A673 (cell line): Measurements from ENCODE around the gene GALNT16. TPM values are rescaled to one million over a fixed set of nuclear protein-coding genes. Genes with fewer than 3 reads are reported as not detected.

Source experiments
- BruUV-seq: library from RNA; stranded (reverse); fragments of 400-500 nt; replicated peaks from 2 replicates; lab custom pipeline; 2021; lab: Mats Ljungman, UMichigan
- CTCF ChIA-PET: fragments of 300-600 bp; sonication (Branson Sonifier 250); formaldehyde crosslinking; loops from one replicate; lab custom pipeline; 2022; ENCODE audit warnings: antibody characterized with exemption; lab: Charles Lee
- POLR2A ChIA-PET: fragments of 300-600 bp; sonication (Branson Sonifier 250); formaldehyde crosslinking; loops from one replicate; lab custom pipeline; 2022; ENCODE audit warnings: antibody characterized with exemption; ENCODE audit not compliant: low non-redundant PET; lab: Charles Lee
- DNase-seq: peaks from one replicate; pipeline ENCODE4 v3.0.0-alpha.2; 2015; ENCODE audit warnings: low spot score
- H3K27ac ChIP-seq: fragments of 200-600 bp; sonication (generic); 2 replicates; pipeline ENCODE4 v1.5.1; 2016; ENCODE audit warnings: mixed run types, low read depth, mild to moderate bottlenecking, mixed read lengths, antibody characterized with exemption, low read length; ENCODE audit not compliant: poor library complexity, severe bottlenecking
- H3K27me3 ChIP-seq: fragments of 200-600 bp; sonication (generic); replicated peaks from 2 replicates; pipeline ENCODE4 v1.6.1; 2017; ENCODE audit warnings: mixed run types, low read depth, mild to moderate bottlenecking, mixed read lengths, antibody characterized with exemption, low read length; ENCODE audit not compliant: insufficient read depth, poor library complexity
- H3K36me3 ChIP-seq: fragments of 200-600 bp; sonication (generic); 2 replicates; pipeline ENCODE4 v1.6.1; 2016; ENCODE audit warnings: mixed run types, mild to moderate bottlenecking, mixed read lengths, antibody characterized with exemption, low read length; ENCODE audit not compliant: insufficient read depth, poor library complexity, severe bottlenecking
- H3K4me1 ChIP-seq: fragments of 200-600 bp; sonication (generic); 2 replicates; pipeline ENCODE4 v1.6.1; 2017; ENCODE audit warnings: mixed run types, mild to moderate bottlenecking, mixed read lengths, antibody characterized with exemption, low read length; ENCODE audit not compliant: insufficient read depth, poor library complexity, severe bottlenecking
- H3K4me3 ChIP-seq: fragments of 200-600 bp; sonication (generic); 2 replicates; pipeline ENCODE4 v1.5.1; 2016; ENCODE audit warnings: low read depth, mixed run types, mild to moderate bottlenecking, mixed read lengths, low read length; ENCODE audit not compliant: poor library complexity, severe bottlenecking
- H3K9me3 ChIP-seq: fragments of 200-600 bp; sonication (generic); 2 replicates; pipeline ENCODE4 v1.6.1; 2016; ENCODE audit warnings: mixed run types, low read depth, mild to moderate bottlenecking, mixed read lengths, antibody characterized with exemption, low read length; ENCODE audit not compliant: poor library complexity, severe bottlenecking
- CTCF ChIP-seq: fragments of 300-800, 200-600 bp; sonication (generic); conservative IDR thresholded peaks from 2 replicates; pipeline ENCODE4 v1.5.1; 2017; ENCODE audit warnings: low read depth, mild to moderate bottlenecking, antibody characterized with exemption, low read length, moderate library complexity, mixed read lengths
- EZH2 ChIP-seq: fragments of 200-600 bp; sonication (generic); IDR thresholded peaks from 2 replicates; pipeline ENCODE4 v1.6.1; 2017; ENCODE audit warnings: borderline replicate concordance, low read depth, mild to moderate bottlenecking, mixed read lengths, antibody characterized with exemption, low read length; ENCODE audit not compliant: poor library complexity, severe bottlenecking
- intact Hi-C: fragments of 100-400 bp; cut with micrococcal nuclease; formaldehyde crosslinking; loops from one replicate; pipeline ENCODE4 v1.10.0; 2022; ENCODE audit not compliant: unreplicated experiment
- total RNA-seq: library from RNA; stranded (reverse); gene quantifications from 2 replicates; pipeline ENCODE4 v1.2.3, GENCODE V29; 2021

Gene GALNT16
- total RNA-seq, 1 experiment from 2014 or later = 0.32 TPM

DNA sequence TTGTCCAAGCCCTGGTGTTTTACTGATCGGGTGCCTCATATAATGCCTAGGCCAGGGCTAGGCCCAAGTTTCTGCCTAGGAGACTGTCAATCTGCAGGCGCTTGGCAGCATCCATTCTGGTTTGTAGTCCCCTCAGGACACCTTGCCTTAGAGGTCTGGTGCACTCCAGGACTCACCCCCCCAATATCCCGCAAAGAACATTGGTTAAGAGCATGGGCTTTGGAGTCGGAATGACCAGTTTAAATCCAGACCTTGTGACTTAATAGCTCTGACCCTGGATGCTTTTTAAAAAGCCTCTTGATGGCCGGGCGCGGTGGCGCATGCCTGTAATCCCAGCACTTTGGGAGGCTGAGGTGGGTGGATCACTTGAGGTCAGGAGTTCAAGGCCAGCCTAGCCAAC, 60.0 kb downstream of the GALNT16 start:
- ChIA-PET POLR2A (no interaction called here), CTCF (no interaction called here)
- no peak overlapping the region for H3K27ac ChIP-seq
- DNase-seq = no peak
- intact Hi-C loops = no loop called here
- TF ChIP-seq EZH2 (no peak), CTCF (no peak)
- BruUV-seq = no TSS peak
- H3K36me3 ChIP-seq = no peaks in the 10 kb centered on the region
- no peaks in the 10 kb centered on the region for H3K9me3 ChIP-seq
- H3K4me1 ChIP-seq = no peaks in the 10 kb centered on the region
- no peaks in the 10 kb centered on the region for H3K27me3 ChIP-seq
- no peak overlapping the region for H3K4me3 ChIP-seq

DNA sequence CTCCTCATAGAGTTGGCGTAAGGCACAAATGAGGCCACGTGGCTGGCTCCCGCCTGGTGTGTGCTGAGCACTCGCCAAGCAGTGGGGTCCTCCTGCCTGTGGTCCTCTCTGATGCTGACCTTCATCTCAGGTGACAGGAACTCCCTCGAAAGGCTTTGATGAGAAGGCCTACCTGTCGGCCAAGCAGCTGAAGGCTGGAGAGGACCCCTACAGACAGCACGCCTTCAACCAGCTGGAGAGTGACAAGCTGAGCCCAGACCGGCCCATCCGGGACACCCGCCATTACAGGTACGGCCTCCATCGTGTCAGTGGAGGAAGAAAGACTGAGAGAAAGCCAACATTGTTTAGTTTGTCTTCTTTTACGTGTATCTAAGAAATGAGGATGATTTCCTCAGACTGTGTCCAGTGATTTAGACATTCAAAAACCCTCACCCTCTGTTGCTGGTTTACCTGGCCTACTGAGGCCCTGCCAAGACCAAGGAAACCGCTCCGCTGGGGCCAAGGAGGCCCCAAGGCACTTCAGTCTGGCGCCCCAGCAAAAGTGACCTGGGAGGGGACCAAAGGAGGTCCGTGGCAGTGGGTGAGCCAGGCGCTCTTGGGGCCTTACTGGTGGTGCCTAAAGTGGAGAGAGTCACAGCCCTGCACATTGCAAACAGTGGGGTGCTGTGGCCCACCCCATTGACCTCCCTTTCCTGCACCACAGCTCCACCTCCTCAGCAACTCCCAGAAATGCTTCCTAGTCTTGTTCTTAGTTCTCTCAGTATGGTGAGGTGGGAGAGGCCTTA, 60.8 kb downstream of the GALNT16 start:
- BruUV-seq = no TSS peak
- Histone ChIP-seq H3K9me3 (no peaks in the 10 kb centered on the region), H3K4me1 (no peaks in the 10 kb centered on the region), H3K27me3 (no peaks in the 10 kb centered on the region), H3K27ac (no peak overlapping the region), H3K4me3 (no peak overlapping the region), H3K36me3 (no peaks in the 10 kb centered on the region)
- intact Hi-C loops = no loop called here
- ChIA-PET CTCF (no interaction called here), POLR2A (no interaction called here)
- no peak for DNase-seq
- TF ChIP-seq EZH2 (no peak), CTCF (no peak)

DNA sequence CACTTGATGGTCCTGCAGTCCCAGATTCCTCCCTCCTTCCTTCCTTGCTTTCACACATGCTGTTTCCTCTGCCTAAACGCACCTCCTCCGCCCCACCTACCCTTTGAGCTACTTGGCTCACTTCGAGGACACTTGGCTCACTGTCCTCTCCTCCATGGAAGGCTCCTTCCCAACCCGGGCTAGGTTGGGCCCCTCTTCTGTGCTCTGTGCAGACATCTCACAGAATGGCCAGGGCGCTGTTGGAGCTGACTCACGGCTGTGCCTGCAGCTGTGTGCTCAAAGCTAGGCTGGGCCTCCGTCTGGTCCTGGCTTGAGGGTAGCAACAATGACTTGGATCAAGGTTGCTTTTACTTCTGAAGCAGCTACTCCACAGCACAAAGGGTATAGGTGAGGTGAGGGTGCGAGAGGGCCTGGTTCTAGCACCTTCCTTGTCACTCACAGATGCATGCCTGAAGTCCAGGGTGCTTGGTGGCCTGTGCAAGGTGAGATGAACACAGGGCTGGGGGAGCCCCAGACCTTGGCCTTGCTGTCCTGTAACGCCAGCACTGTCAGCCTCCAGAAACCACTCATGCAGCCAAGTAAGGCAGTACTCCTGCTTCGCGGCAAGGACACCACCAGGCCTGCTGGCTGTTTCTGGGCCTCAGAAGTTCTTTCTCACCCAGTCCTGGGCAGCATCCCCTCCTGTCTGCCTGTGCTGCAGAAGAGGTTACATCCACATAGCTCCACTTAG, 61.8 kb downstream of the GALNT16 start:
- BruUV-seq = no TSS peak
- intact Hi-C loops = no loop called here
- H3K27ac ChIP-seq = no peak overlapping the region
- H3K4me3 ChIP-seq = no peak overlapping the region
- no peaks in the 10 kb centered on the region for H3K27me3 ChIP-seq
- no peak for DNase-seq
- H3K36me3 ChIP-seq = no peaks in the 10 kb centered on the region
- no peaks in the 10 kb centered on the region for H3K4me1 ChIP-seq
- ChIA-PET POLR2A (no interaction called here), CTCF (no interaction called here)
- no peak for TF ChIP-seq CTCF
- no peak for TF ChIP-seq EZH2
- H3K9me3 ChIP-seq = no peaks in the 10 kb centered on the region
